Measurements from ENCODE around the gene CDC73. TPM values are rescaled to one million over a fixed set of nuclear protein-coding genes. Genes with fewer than 3 reads are reported as not detected.
"Not testable (repeated sequence)": the region's sequence is repeated elsewhere in the genome, so short reads cannot be mapped to it uniquely, and the experiment has no call there.

Gene CDC73
- total RNA-seq, 1 experiment from 2014 or later = 62.5 TPM

DNA sequence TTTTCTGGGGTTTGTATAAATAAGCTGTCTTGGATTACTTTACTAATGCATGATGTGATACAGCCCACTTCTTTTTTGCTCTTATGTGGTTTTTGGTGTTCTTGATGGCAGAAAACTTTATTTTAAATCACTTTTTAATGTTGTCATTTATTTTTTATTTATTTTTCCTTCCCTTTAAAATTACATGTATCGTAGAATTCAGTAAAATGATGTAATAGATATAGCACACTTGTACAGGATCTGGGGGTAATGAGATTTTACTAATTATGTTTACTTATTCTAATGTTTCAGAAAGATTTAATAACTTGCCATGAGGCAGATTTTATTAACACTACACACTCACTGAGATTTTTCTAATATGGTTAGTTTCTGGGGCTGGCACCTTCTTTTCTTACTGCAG, 65.3 kb downstream of the CDC73 start:
- Histone ChIP-seq H2BK5ac (ENCODE audit: insufficient read length, low read length) (no peak overlapping the region), H3K27ac (ENCODE audit: insufficient read length, low read depth, low read length) (no peak overlapping the region), H3K79me2 (ENCODE audit: insufficient read depth, low read length) (peaks cover 2% of the 10 kb centered on the region; the same call in 1 of the 2 replicates), H3K9ac (ENCODE audit: extremely low read depth, insufficient read length, low read length) (no peak overlapping the region), H2AK5ac (ENCODE audit: insufficient read length, low read length) (no peak overlapping the region), H3K14ac (ENCODE audit: insufficient read depth, low read length) (no peak overlapping the region), H4K5ac (ENCODE audit: insufficient read length, low read depth, low read length) (no peak overlapping the region), H4K8ac (replicated peaks; ENCODE audit: insufficient read length, low read depth, low read length) (no peak overlapping the region), H3K4me1 (ENCODE audit: insufficient read depth, low read length) (no peaks in the 10 kb centered on the region), H3K27me3 (ENCODE audit: insufficient read depth, low read length) (no peaks in the 10 kb centered on the region), H3K23ac (ENCODE audit: insufficient read length, low read depth, low read length) (no peak overlapping the region), H3K4ac (ENCODE audit: low read depth, low read length) (no peak overlapping the region), H2BK120ac (ENCODE audit: low read depth, low read length, poor library complexity, severe bottlenecking) (no peak overlapping the region), H3K23me2 (ENCODE audit: insufficient read length, low read depth, low read length, poor library complexity, severe bottlenecking) (no peaks in the 10 kb centered on the region), H3K56ac (ENCODE audit: insufficient read length, low read depth, low read length) (no peak overlapping the region), H3K9me3 (ENCODE audit: control insufficient read depth, low read depth, low read length) (peaks cover 15% of the 10 kb centered on the region), H2BK15ac (ENCODE audit: low read depth, low read length) (no peak overlapping the region), H3K4me2 (ENCODE audit: insufficient read depth, insufficient read length, low read length) (no peak overlapping the region), H3T11ph (ENCODE audit: low read length) (no peak overlapping the region), H4K91ac (ENCODE audit: insufficient read length, low read depth, low read length) (no peak overlapping the region), H4K20me1 (ENCODE audit: control insufficient read depth, insufficient read depth, insufficient read length) (no peaks in the 10 kb centered on the region), H2BK12ac (ENCODE audit: insufficient read length, low read depth, low read length) (no peak overlapping the region), H3K18ac (ENCODE audit: insufficient read length, low read depth, low read length) (no peak overlapping the region), H2AFZ (ENCODE audit: low read length) (no peak overlapping the region), H3K79me1 (ENCODE audit: insufficient read depth, low read depth, low read length, poor library complexity, severe bottlenecking) (peaks cover 2% of the 10 kb centered on the region), H2BK20ac (ENCODE audit: low read depth, low read length, poor library complexity, severe bottlenecking) (no peak overlapping the region)
- no peak for DNase-seq
- H3K27me3 Mint-ChIP-seq (ENCODE audit: low read depth) = no peaks in the 10 kb centered on the region
- no peak overlapping the region for H3K4me3 Mint-ChIP-seq
- peaks cover 13 to 21% of the 10 kb centered on the region in 2 experiments for H3K4me1 Mint-ChIP-seq
- no CpG with 5 or more reads among the region's 1 CpG for WGBS (ENCODE audit: extremely low coverage, insufficient read length, low lambda C conversion rate)
- peaks cover 8 to 12% of the 10 kb centered on the region in 2 experiments; a peak in 4 of 5 replicates for H3K9me3 Mint-ChIP-seq
- H3K36me3 Mint-ChIP-seq (ENCODE audit: insufficient read depth in 1 of 3, low read depth in 3 of 3) = peaks cover 10 to 15% (median 13%) of the 10 kb centered on the region in 3 experiments
- H3K27ac Mint-ChIP-seq = peak overlapping the region in 1 of 3 experiments; percentile 45; a peak in 1 of 7 replicates
- TF ChIP-seq, protein P1, sequence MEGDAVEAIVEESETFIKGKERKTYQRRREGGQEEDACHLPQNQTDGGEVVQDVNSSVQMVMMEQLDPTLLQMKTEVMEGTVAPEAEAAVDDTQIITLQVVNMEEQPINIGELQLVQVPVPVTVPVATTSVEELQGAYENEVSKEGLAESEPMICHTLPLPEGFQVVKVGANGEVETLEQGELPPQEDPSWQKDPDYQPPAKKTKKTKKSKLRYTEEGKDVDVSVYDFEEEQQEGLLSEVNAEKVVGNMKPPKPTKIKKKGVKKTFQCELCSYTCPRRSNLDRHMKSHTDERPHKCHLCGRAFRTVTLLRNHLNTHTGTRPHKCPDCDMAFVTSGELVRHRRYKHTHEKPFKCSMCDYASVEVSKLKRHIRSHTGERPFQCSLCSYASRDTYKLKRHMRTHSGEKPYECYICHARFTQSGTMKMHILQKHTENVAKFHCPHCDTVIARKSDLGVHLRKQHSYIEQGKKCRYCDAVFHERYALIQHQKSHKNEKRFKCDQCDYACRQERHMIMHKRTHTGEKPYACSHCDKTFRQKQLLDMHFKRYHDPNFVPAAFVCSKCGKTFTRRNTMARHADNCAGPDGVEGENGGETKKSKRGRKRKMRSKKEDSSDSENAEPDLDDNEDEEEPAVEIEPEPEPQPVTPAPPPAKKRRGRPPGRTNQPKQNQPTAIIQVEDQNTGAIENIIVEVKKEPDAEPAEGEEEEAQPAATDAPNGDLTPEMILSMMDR (conservative IDR thresholded peaks at IDR 0.05) = no peak

DNA sequence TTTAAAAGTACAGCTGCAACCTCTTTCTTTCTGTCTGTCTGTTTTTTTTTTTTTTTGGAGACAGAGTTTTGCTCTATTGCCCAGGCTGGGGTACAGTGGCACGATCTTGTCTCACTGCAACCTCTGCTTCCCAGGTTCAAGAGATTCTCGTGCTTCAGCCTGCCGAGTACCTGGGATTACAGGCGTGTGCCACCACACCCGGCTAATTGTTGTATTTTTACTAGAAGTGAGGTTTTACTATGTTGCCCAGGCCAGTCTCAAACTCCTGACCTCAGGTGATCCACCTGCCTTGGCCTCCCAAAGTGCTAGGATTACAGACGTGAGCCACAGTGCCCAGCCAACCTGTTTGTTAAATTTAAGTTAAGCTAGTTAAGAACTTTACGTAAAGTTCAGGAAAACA, 67.1 kb downstream of the CDC73 start:
- not testable (repeated sequence) for H4K20me1 ChIP-seq (ENCODE audit: control insufficient read depth, insufficient read depth, insufficient read length); H3K23ac ChIP-seq (ENCODE audit: insufficient read length, low read depth, low read length); H3K4me2 ChIP-seq (ENCODE audit: insufficient read depth, insufficient read length, low read length); H2BK120ac ChIP-seq (ENCODE audit: low read depth, low read length, poor library complexity, severe bottlenecking); H3K4me1 ChIP-seq (ENCODE audit: insufficient read depth, low read length); H3K9ac ChIP-seq (ENCODE audit: extremely low read depth, insufficient read length, low read length); H3K79me2 ChIP-seq (ENCODE audit: insufficient read depth, low read length); H4K8ac ChIP-seq (replicated peaks; ENCODE audit: insufficient read length, low read depth, low read length); H3K4ac ChIP-seq (ENCODE audit: low read depth, low read length); H3K27ac ChIP-seq (ENCODE audit: insufficient read length, low read depth, low read length); H4K91ac ChIP-seq (ENCODE audit: insufficient read length, low read depth, low read length); H3K27me3 Mint-ChIP-seq (ENCODE audit: low read depth); H2AK5ac ChIP-seq (ENCODE audit: insufficient read length, low read length); H2AFZ ChIP-seq (ENCODE audit: low read length); H2BK5ac ChIP-seq (ENCODE audit: insufficient read length, low read length); H3K14ac ChIP-seq (ENCODE audit: insufficient read depth, low read length); H2BK20ac ChIP-seq (ENCODE audit: low read depth, low read length, poor library complexity, severe bottlenecking); DNase-seq; H3K56ac ChIP-seq (ENCODE audit: insufficient read length, low read depth, low read length); H3K4me3 Mint-ChIP-seq; H3K18ac ChIP-seq (ENCODE audit: insufficient read length, low read depth, low read length); H3T11ph ChIP-seq (ENCODE audit: low read length); H3K27me3 ChIP-seq (ENCODE audit: insufficient read depth, low read length); H4K5ac ChIP-seq (ENCODE audit: insufficient read length, low read depth, low read length); H2BK12ac ChIP-seq (ENCODE audit: insufficient read length, low read depth, low read length); H3K23me2 ChIP-seq (ENCODE audit: insufficient read length, low read depth, low read length, poor library complexity, severe bottlenecking); H3K79me1 ChIP-seq (ENCODE audit: insufficient read depth, low read depth, low read length, poor library complexity, severe bottlenecking); H2BK15ac ChIP-seq (ENCODE audit: low read depth, low read length)
- H3K9me3 ChIP-seq (ENCODE audit: control insufficient read depth, low read depth, low read length) = peaks cover 18% of the 10 kb centered on the region
- Mint-ChIP-seq H3K4me1 (peaks cover 13 to 21% of the 10 kb centered on the region in 2 experiments), H3K36me3 (ENCODE audit: insufficient read depth in 1 of 3, low read depth in 3 of 3) (peaks cover 20 to 31% (median 21%) of the 10 kb centered on the region in 3 experiments), H3K9me3 (peaks cover 16 to 20% of the 10 kb centered on the region in 2 experiments; a peak in 4 of 5 replicates), H3K27ac (peak overlapping the region in 1 of 3 experiments; percentile 61; a peak in 2 of 7 replicates)
- WGBS (ENCODE audit: extremely low coverage, insufficient read length, low lambda C conversion rate) = no CpG with 5 or more reads among the region's 7 CpGs

Measured in H9 (cell line).